ENCODE results near the gene LBX1.

DNA sequence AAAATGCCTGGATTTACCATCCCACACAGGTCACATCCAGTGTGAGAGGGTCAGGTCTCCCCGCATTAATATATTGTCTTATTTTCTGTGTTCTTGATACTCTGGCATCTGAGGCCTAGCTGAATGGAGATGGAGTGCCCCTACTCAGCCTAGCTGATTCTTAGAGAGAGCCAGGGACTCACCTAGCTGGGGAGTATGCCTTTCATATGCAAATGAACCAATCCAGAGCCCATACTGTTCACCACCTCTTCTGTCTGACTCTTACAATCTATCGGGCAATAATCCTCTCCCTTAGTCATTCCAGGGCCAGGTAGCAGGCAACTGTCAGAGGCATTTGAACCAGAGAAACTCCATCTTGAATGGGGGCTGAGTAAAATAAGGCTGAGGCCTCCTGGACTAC lies 46.3 kb downstream of the LBX1 start:
- TF ChIP-seq SMC3 (conservative IDR thresholded peaks at IDR 0.05; ENCODE audit: poor library complexity) = no peak
- no peak for TF ChIP-seq CTCF (IDR thresholded peaks at IDR 0.05; ENCODE audit: poor library complexity, severe bottlenecking)
- no peak for TF ChIP-seq EZH2 (IDR thresholded peaks at IDR 0.05; ENCODE audit: borderline replicate concordance, insufficient read depth, low read length, poor library complexity, severe bottlenecking)
- no peak for TF ChIP-seq RAD21 (conservative IDR thresholded peaks at IDR 0.05)
